GM19452 (cell line): ENCODE results near the gene EEFSEC.

ENCODE experiments used
- ATAC-seq: cut with Tn5 transposase; IDR thresholded peaks from one replicate; pipeline ENCODE4 v1.9.1; 2021; ENCODE audit not compliant: unreplicated experiment

The EEFSEC gene

GRCh38 chr3:128311441-128311844, 158.2 kb downstream of the EEFSEC start:
- ATAC-seq: no peak

GRCh38 chr3:128312271-128312670, 159.0 kb downstream of the EEFSEC start:
- ATAC-seq: no peak

GRCh38 chr3:128313071-128313725, 159.9 kb downstream of the EEFSEC start:
- no peak for ATAC-seq

GRCh38 chr3:128313935-128314334, 160.7 kb downstream of the EEFSEC start:
- ATAC-seq: no peak

- ATAC-seq: no peak
These were observed 162.0 kb downstream of the EEFSEC start for GRCh38 chr3:128315313-128315712.

- no peak for ATAC-seq
These were observed 163.2 kb downstream of the EEFSEC start for GRCh38 chr3:128316481-128316891.

- ATAC-seq: no peak
These were observed 163.9 kb downstream of the EEFSEC start for GRCh38 chr3:128317101-128317697.

- no peak for ATAC-seq
These were observed 164.5 kb downstream of the EEFSEC start for GRCh38 chr3:128317698-128318231.

GRCh38 chr3:128318275-128318941, 165.1 kb downstream of the EEFSEC start:
- ATAC-seq: no peak

- no peak for ATAC-seq
These were observed 165.8 kb downstream of the EEFSEC start for GRCh38 chr3:128319107-128319506.

GRCh38 chr3:128319741-128320141, 166.5 kb downstream of the EEFSEC start:
- ATAC-seq: no peak

GRCh38 chr3:128320551-128321340, 167.5 kb downstream of the EEFSEC start:
- ATAC-seq: no peak

- no peak for ATAC-seq
These were observed 168.1 kb downstream of the EEFSEC start for GRCh38 chr3:128321418-128321817.

- ATAC-seq: no peak
These were observed 169.0 kb downstream of the EEFSEC start for GRCh38 chr3:128322030-128323022.

- no peak for ATAC-seq
These were observed 170.2 kb downstream of the EEFSEC start for GRCh38 chr3:128323206-128324081.

GRCh38 chr3:128324911-128325592, 171.8 kb downstream of the EEFSEC start:
- ATAC-seq: no peak

GRCh38 chr3:128326051-128326823, 173.0 kb downstream of the EEFSEC start:
- ATAC-seq: no peak

- no peak for ATAC-seq
These were observed 174.3 kb downstream of the EEFSEC start for GRCh38 chr3:128327606-128328031.
